K562 (cell line): ENCODE results near the gene UTP14C. TPM values are rescaled to one million over a fixed set of nuclear protein-coding genes. Genes with fewer than 3 reads are reported as not detected.
A peak's percentile ranks its signal among the peaks of the same experiment; 100 is the strongest.

Source experiments
- ATAC-seq: fragments of 200-7000 bp; cut with Tn5 transposase; 3 replicates; pipeline ENCODE4 v1.9.1; 2020; ENCODE audit warnings: moderate library complexity
- BruUV-seq: library from RNA; stranded (reverse); fragments of 400-500 nt; replicated peaks from 2 replicates; lab custom pipeline; 2021; lab: Mats Ljungman, UMichigan
- CTCF ChIA-PET: fragments of 300-600 bp; formaldehyde crosslinking; extraction: SDS; loops from one replicate; lab custom pipeline; 2021; ENCODE audit warnings: low intra/inter-chr PET ratio; lab: Yijun Ruan, JAX
- POLR2A ChIA-PET: fragments of 300-600, 350-650 bp; sonication (Branson Sonifier 250); formaldehyde crosslinking; extraction: SDS; loops from one replicate; lab custom pipeline; 2021; ENCODE audit warnings: antibody characterized with exemption, inconsistent platforms; lab: Yijun Ruan, JAX
- DNase-seq, 4 experiments: peaks; one replicate each; pipeline versions ENCODE4 v3.0.0 to v3.0.0-alpha.2; 2011 to 2018; ENCODE audit warnings: low spot score in 3 of 4, mixed read lengths in 3 of 4; ENCODE audit errors: extremely low read depth in 1 of 4
- FAIRE-seq: peaks from 2 replicates; lab custom pipeline; 2011; peaks lifted over from hg19 to GRCh38; lab: Jason Lieb, UNC
- H2AFZ ChIP-seq: 2 replicates; pipeline ENCODE4 v1.6.0; 2011; ENCODE audit warnings: low read depth, low read length, control low read depth, inconsistent platforms
- H3K27ac ChIP-seq: fragments of 200-600 bp; 3 replicates; pipeline ENCODE4 v1.8.0; 2011; ENCODE audit warnings: low read depth, mild to moderate bottlenecking, control low read depth, inconsistent platforms, low read length, moderate library complexity, mixed read lengths; ENCODE audit errors: extremely low read depth
- H3K27me3 ChIP-seq, 2 experiments: fragments of 300-600 bp in 1 of 2; 2 replicates in 1 of 2; 3 replicates in 1 of 2; pipeline versions ENCODE4 v1.6.0 to v1.8.0; 2011; ENCODE audit warnings: inconsistent platforms in 2 of 2, low read length in 2 of 2, mild to moderate bottlenecking in 1 of 2, mixed read lengths in 1 of 2, moderate library complexity in 1 of 2; ENCODE audit not compliant: control insufficient read depth in 2 of 2, insufficient read depth in 2 of 2
- H3K36me3 ChIP-seq: fragments of 300-600 bp; 3 replicates; pipeline ENCODE4 v1.8.0; 2011; ENCODE audit warnings: mild to moderate bottlenecking, low read length, inconsistent platforms; ENCODE audit not compliant: control insufficient read depth, insufficient read depth
- H3K4me1 ChIP-seq, 2 experiments: fragments of 200-600 bp in 1 of 2; replicated peaks in 1 of 2; 2 replicates in 1 of 2; 3 replicates in 1 of 2; pipeline versions ENCODE4 v1.5.1 to v1.8.0; 2011; ENCODE audit warnings: inconsistent platforms in 2 of 2, low read length in 2 of 2, mild to moderate bottlenecking in 1 of 2, mixed read lengths in 1 of 2, moderate library complexity in 1 of 2; ENCODE audit not compliant: control insufficient read depth in 2 of 2, insufficient read depth in 2 of 2
- H3K4me2 ChIP-seq: 2 replicates; pipeline ENCODE4 v1.6.1; 2011; ENCODE audit warnings: low read length, control low read depth, inconsistent platforms, mixed read lengths; ENCODE audit not compliant: insufficient read depth
- H3K4me3 ChIP-seq: fragments of 200-600 bp; sonication (generic), shearing (Covaris generic); 2 replicates; pipeline ENCODE4 v1.5.1; 2016; ENCODE audit warnings: control low read depth, inconsistent platforms
- H3K79me2 ChIP-seq: fragments of 200-600 bp; 3 replicates; pipeline ENCODE4 v1.8.0; 2011; ENCODE audit warnings: low read length, inconsistent platforms; ENCODE audit not compliant: control insufficient read depth, insufficient read depth
- H3K9ac ChIP-seq, 2 experiments: 2 replicates each; pipeline versions ENCODE4 v1.6.0 to v1.6.1; 2011; ENCODE audit warnings: low read depth in 2 of 2, low read length in 2 of 2, control low read depth in 1 of 2, inconsistent platforms in 1 of 2, mild to moderate bottlenecking in 1 of 2, mixed read lengths in 1 of 2; ENCODE audit not compliant: insufficient read depth in 1 of 2
- H3K9me1 ChIP-seq: one replicate; pipeline ENCODE4 v1.6.0; 2011; ENCODE audit warnings: inconsistent platforms, mild to moderate bottlenecking, low read length, moderate library complexity; ENCODE audit not compliant: control insufficient read depth, insufficient read depth
- H3K9me3 ChIP-seq: replicated peaks from 2 replicates; pipeline ENCODE4 v1.5.1; 2011; ENCODE audit warnings: low read depth, low read length, inconsistent platforms; ENCODE audit not compliant: control insufficient read depth, insufficient read depth
- H4K20me1 ChIP-seq: replicated peaks from 2 replicates; pipeline ENCODE4 v1.6.1; 2011; ENCODE audit warnings: low read length, inconsistent platforms, mixed read lengths; ENCODE audit not compliant: control insufficient read depth, insufficient read depth
- BRD4 ChIP-seq: fragments of 200-600 bp; sonication (generic); IDR thresholded peaks from 2 replicates; pipeline ENCODE4 v1.6.1; 2017; ENCODE audit warnings: inconsistent platforms
- CEBPB ChIP-seq: fragments of 450-650 bp; IDR thresholded peaks from 2 replicates; pipeline ENCODE4 v1.6.1; 2016; ENCODE audit warnings: missing genetic modification characterization, missing compliant biosample characterization
- WGBS: fragments of 100-300 bp; shearing (Covaris generic); methylation state at CpG from one replicate; pipeline ENCODE4 v1.1.6; 2016; ENCODE audit warnings: low coverage, mixed read lengths; ENCODE audit not compliant: insufficient coverage; ENCODE audit errors: missing lambda C conversion rate; 5-methylcytosine and 5-hydroxymethylcytosine counted together
- in situ Hi-C: fragments of 300-500 bp; cut with MboI; formaldehyde crosslinking; loops from 4 replicates; pipeline ENCODE4 v1.15.0; 2018; ENCODE audit warnings: inconsistent platforms, mixed read lengths
- intact Hi-C: fragments of 100-400 bp; cut with micrococcal nuclease; formaldehyde crosslinking; loops from 2 replicates; pipeline ENCODE4 v1.14.2; 2022
- polyA plus RNA-seq, 8 experiments: library from polyadenylated mRNA; depleted of rRNA in 4 of 8; stranded (reverse) in 5 of 8; unstranded in 3 of 8; fragments of >200 nt; fragmentation: Nextera tagmentation in 2 of 8; fragmentation: Illumina TruSeq in 1 of 8; extraction: Ambion mirVana in 2 of 8; extraction: Trizol in 1 of 8; gene quantifications; 2 replicates each; pipeline versions ENCODE4 v1.2.1 to v1.2.3, GENCODE V29; 2011 to 2014; ENCODE audit warnings: inconsistent platforms in 1 of 8, missing spikeins in 1 of 8
- total RNA-seq, 7 experiments: library from RNA; depleted of rRNA in 6 of 7; stranded (reverse); fragments of >200 nt in 6 of 7; fragmentation: Illumina TruSeq in 2 of 7; extraction: Trizol in 2 of 7; gene quantifications; 2 replicates each; pipeline versions ENCODE4 v1.2.1 to v1.2.3, GENCODE V29; 2011 to 2021; ENCODE audit warnings: low replicate concordance in 1 of 7
- TF ChIP-seq, protein P1 (sequence below): fragments of 450-650 bp; IDR thresholded peaks from 2 replicates; pipeline ENCODE4 v1.6.1; 2016; ENCODE audit warnings: mild to moderate bottlenecking, moderate library complexity

The UTP14C gene
- total and polyA plus RNA-seq, 9 of the 15 experiments (the other 6 are each of a cell fraction or from before 2014, with no cell fraction given): 3.4 to 10.3 (median 6.0) TPM

DNA sequence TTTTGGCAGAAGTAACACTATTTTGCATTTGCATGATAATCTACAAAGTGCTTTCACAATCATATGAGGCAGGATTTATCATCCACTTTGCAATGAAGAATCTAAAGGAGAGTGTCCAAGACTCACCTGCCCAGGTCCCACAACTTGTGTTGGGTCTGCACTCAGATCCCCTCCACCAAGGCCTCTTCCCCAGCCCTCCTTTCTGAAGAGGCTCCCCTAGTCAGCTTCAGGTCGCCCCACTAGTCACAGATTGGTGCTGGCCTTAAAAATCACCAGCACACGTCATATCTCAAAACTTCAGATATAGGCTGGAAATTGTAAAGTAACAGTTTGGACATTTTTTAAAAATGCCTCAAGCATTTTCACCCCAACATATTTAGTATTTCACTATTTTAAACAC, 30.8 kb upstream of the UTP14C start:
- Histone ChIP-seq H3K27me3 (no peaks in the 10 kb centered on the region), H3K4me1 (peaks cover 28 to 44% of the 10 kb centered on the region in 2 experiments), H3K36me3 (peaks cover 8% of the 10 kb centered on the region), H3K9me1 (no peaks in the 10 kb centered on the region), H3K9me3 (no peaks in the 10 kb centered on the region), H4K20me1 (no peaks in the 10 kb centered on the region), H3K27ac (peak overlapping the region; percentile 72), H3K4me3 (peak overlapping the region; percentile 30), H3K9ac (peak overlapping the region; percentile 64 to 78; a peak in 3 of 4 replicates), H3K4me2 (peak overlapping the region; percentile 79), H3K79me2 (peaks cover 93% of the 10 kb centered on the region), H2AFZ (peak overlapping the region; percentile 44)
- intact Hi-C loops: loop anchor here (10.0 kb wide), 1 partner anchor 461 kb away; the partner anchor contains the start of genes CKAP2 and VPS36
- FAIRE-seq (peak; percentile 55), DNase-seq (peak in 2 of 4 experiments; percentile 22 to 36), ATAC-seq (peak; percentile 44)
- in situ Hi-C loops: no loop called here
- 0% methylated on average over 2 of the region's 2 CpGs for WGBS
- ChIA-PET POLR2A (interaction anchor here (0.6 to 3.0 kb wide), 2 partner anchors 10 to 129 kb away, joined by 3 to 10 read pairs; no protein-coding TSS in a partner anchor), CTCF (interaction anchor here (0.7 kb wide), 1 partner anchor 680 kb away, joined by 4 read pairs; no protein-coding TSS in a partner anchor)
- no TSS peak for BruUV-seq
- TF ChIP-seq BRD4 (0 out of 2 replicates have a peak, but pooled peaks have one; percentile 41), CEBPB (tag) (peak; percentile 48)
- TF ChIP-seq, protein P1, sequence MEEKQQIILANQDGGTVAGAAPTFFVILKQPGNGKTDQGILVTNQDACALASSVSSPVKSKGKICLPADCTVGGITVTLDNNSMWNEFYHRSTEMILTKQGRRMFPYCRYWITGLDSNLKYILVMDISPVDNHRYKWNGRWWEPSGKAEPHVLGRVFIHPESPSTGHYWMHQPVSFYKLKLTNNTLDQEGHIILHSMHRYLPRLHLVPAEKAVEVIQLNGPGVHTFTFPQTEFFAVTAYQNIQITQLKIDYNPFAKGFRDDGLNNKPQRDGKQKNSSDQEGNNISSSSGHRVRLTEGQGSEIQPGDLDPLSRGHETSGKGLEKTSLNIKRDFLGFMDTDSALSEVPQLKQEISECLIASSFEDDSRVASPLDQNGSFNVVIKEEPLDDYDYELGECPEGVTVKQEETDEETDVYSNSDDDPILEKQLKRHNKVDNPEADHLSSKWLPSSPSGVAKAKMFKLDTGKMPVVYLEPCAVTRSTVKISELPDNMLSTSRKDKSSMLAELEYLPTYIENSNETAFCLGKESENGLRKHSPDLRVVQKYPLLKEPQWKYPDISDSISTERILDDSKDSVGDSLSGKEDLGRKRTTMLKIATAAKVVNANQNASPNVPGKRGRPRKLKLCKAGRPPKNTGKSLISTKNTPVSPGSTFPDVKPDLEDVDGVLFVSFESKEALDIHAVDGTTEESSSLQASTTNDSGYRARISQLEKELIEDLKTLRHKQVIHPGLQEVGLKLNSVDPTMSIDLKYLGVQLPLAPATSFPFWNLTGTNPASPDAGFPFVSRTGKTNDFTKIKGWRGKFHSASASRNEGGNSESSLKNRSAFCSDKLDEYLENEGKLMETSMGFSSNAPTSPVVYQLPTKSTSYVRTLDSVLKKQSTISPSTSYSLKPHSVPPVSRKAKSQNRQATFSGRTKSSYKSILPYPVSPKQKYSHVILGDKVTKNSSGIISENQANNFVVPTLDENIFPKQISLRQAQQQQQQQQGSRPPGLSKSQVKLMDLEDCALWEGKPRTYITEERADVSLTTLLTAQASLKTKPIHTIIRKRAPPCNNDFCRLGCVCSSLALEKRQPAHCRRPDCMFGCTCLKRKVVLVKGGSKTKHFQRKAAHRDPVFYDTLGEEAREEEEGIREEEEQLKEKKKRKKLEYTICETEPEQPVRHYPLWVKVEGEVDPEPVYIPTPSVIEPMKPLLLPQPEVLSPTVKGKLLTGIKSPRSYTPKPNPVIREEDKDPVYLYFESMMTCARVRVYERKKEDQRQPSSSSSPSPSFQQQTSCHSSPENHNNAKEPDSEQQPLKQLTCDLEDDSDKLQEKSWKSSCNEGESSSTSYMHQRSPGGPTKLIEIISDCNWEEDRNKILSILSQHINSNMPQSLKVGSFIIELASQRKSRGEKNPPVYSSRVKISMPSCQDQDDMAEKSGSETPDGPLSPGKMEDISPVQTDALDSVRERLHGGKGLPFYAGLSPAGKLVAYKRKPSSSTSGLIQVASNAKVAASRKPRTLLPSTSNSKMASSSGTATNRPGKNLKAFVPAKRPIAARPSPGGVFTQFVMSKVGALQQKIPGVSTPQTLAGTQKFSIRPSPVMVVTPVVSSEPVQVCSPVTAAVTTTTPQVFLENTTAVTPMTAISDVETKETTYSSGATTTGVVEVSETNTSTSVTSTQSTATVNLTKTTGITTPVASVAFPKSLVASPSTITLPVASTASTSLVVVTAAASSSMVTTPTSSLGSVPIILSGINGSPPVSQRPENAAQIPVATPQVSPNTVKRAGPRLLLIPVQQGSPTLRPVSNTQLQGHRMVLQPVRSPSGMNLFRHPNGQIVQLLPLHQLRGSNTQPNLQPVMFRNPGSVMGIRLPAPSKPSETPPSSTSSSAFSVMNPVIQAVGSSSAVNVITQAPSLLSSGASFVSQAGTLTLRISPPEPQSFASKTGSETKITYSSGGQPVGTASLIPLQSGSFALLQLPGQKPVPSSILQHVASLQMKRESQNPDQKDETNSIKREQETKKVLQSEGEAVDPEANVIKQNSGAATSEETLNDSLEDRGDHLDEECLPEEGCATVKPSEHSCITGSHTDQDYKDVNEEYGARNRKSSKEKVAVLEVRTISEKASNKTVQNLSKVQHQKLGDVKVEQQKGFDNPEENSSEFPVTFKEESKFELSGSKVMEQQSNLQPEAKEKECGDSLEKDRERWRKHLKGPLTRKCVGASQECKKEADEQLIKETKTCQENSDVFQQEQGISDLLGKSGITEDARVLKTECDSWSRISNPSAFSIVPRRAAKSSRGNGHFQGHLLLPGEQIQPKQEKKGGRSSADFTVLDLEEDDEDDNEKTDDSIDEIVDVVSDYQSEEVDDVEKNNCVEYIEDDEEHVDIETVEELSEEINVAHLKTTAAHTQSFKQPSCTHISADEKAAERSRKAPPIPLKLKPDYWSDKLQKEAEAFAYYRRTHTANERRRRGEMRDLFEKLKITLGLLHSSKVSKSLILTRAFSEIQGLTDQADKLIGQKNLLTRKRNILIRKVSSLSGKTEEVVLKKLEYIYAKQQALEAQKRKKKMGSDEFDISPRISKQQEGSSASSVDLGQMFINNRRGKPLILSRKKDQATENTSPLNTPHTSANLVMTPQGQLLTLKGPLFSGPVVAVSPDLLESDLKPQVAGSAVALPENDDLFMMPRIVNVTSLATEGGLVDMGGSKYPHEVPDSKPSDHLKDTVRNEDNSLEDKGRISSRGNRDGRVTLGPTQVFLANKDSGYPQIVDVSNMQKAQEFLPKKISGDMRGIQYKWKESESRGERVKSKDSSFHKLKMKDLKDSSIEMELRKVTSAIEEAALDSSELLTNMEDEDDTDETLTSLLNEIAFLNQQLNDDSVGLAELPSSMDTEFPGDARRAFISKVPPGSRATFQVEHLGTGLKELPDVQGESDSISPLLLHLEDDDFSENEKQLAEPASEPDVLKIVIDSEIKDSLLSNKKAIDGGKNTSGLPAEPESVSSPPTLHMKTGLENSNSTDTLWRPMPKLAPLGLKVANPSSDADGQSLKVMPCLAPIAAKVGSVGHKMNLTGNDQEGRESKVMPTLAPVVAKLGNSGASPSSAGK: no peak
